Ishikawa (cell line): Measurements from ENCODE around the gene PDE4B.

Source experiments
- CEBPB ChIP-seq: IDR thresholded peaks from 2 replicates; pipeline ENCODE4 v1.6.1; 2012
- CREB1 ChIP-seq: IDR thresholded peaks from 2 replicates; pipeline ENCODE4 v1.6.1; 2012; ENCODE audit warnings: low read depth
- EGR1 ChIP-seq: IDR thresholded peaks from 2 replicates; pipeline ENCODE4 v1.6.1; 2012
- EP300 ChIP-seq: IDR thresholded peaks from 2 replicates; pipeline ENCODE4 v1.6.1; 2012; ENCODE audit warnings: borderline replicate concordance
- FOXM1 ChIP-seq: IDR thresholded peaks from 2 replicates; pipeline ENCODE4 v1.6.1; 2012; ENCODE audit warnings: low read depth, borderline replicate concordance
- MAX ChIP-seq: IDR thresholded peaks from 2 replicates; pipeline ENCODE4 v1.6.1; 2012
- NFIC ChIP-seq: IDR thresholded peaks from 2 replicates; pipeline ENCODE4 v1.6.1; 2012
- RAD21 ChIP-seq: IDR thresholded peaks from 2 replicates; pipeline ENCODE4 v1.6.1; 2012; ENCODE audit warnings: low read depth
- REST ChIP-seq: IDR thresholded peaks from 2 replicates; pipeline ENCODE4 v1.6.1; 2012; ENCODE audit warnings: low read depth, mild to moderate bottlenecking
- TAF1 ChIP-seq: IDR thresholded peaks from 2 replicates; pipeline ENCODE4 v1.6.1; 2012; ENCODE audit warnings: low read depth, mild to moderate bottlenecking
- TCF12 ChIP-seq: IDR thresholded peaks from 2 replicates; pipeline ENCODE4 v1.6.1; 2012; ENCODE audit warnings: low read depth
- TEAD4 ChIP-seq: IDR thresholded peaks from 2 replicates; pipeline ENCODE4 v1.6.1; 2012
- YY1 ChIP-seq: IDR thresholded peaks from 2 replicates; pipeline ENCODE4 v1.6.1; 2012; ENCODE audit warnings: low read depth
- ZBTB7A ChIP-seq: IDR thresholded peaks from 2 replicates; pipeline ENCODE4 v1.6.1; 2012; ENCODE audit warnings: low read depth
- TF ChIP-seq, protein P1 (sequence below): IDR thresholded peaks from 2 replicates; pipeline ENCODE4 v1.6.1; 2012

Gene PDE4B

GRCh38 chr1:66175581-66175980, 382.9 kb downstream of the PDE4B start:
- TF ChIP-seq CEBPB (no peak), EGR1 (no peak), REST (no peak), EP300 (no peak), YY1 (no peak), MAX (no peak), CREB1 (no peak), RAD21 (no peak), TCF12 (no peak), ZBTB7A (no peak), TEAD4 (no peak), FOXM1 (no peak), NFIC (no peak), TAF1 (no peak)
- TF ChIP-seq, protein P1, sequence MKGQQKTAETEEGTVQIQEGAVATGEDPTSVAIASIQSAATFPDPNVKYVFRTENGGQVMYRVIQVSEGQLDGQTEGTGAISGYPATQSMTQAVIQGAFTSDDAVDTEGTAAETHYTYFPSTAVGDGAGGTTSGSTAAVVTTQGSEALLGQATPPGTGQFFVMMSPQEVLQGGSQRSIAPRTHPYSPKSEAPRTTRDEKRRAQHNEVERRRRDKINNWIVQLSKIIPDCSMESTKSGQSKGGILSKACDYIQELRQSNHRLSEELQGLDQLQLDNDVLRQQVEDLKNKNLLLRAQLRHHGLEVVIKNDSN, result no peak

GRCh38 chr1:66176012-66176715, 383.5 kb downstream of the PDE4B start:
- no peak for TF ChIP-seq ZBTB7A
- TF ChIP-seq REST, result no peak
- TF ChIP-seq EP300, result no peak
- no peak for TF ChIP-seq NFIC
- TF ChIP-seq RAD21, result no peak
- no peak for TF ChIP-seq EGR1

DNA sequence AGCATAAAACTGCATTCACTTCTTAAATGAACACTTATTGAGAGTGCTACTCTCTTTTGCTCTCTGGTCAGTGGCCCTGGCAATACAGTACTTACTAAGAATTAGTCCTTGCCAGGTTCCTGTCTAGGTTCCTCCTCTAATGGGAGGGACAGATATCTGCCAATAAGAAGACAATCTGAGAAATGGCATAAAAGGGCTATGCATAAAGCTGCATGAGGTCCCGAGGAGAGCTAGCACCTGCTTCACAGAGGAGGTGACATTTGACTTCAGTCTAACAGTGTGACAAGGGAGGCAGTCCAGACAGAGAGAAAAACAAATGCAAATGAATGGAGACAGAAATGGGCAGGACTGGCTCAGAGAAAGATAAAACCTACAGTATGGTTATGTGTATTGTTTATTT, 384.1 kb downstream of the PDE4B start:
- TF ChIP-seq TEAD4 (no peak), ZBTB7A (no peak)
- TF ChIP-seq, protein P1, result no peak

DNA sequence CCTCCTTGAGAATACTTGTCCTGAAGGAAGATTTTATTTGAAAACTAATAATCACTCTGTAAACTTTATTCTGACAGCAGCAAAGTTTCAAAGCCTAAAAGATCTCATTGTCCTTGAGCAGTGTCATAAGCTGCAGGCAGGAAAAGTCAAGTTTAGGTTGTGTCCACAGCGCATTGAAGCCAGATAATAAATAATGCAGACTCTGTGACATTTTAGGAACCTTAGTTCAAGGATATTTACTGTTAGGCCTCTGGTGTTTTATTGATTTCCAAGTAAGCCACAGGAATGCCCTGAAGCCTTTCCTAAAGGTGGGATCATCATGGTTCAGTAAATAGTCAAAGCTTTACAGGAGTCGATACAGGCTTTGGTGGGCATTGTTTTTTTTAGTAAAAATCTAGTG, 384.8 kb downstream of the PDE4B start:
- no peak for TF ChIP-seq NFIC
- no peak for TF ChIP-seq EP300
- TF ChIP-seq CEBPB, result no peak
- no peak for TF ChIP-seq TCF12
- TF ChIP-seq MAX, result no peak
- TF ChIP-seq RAD21, result no peak
- TF ChIP-seq CREB1, result no peak
- TF ChIP-seq TEAD4, result no peak
- no peak for TF ChIP-seq FOXM1
- TF ChIP-seq ZBTB7A, result no peak
- TF ChIP-seq, protein P1, result no peak

DNA sequence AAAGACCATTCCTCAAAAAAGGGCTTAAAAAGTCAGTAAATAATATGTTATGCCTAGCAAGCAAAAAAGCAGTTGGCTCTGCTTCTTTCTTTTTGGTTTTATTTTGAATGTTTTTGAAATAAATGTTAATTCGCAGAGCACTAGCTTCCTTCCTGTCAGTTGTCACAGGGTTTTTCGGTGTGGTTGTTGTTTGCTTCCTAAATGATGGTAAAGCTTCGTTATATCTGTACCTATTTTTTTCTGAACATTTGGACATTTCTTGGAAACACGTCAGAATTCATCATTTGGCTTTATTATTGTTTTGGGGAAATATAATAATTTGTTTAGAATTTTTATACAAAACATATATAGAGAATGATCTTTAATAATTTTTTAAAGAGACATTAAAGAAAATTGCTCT, 389.3 kb downstream of the PDE4B start:
- TF ChIP-seq CREB1, result no peak
- TF ChIP-seq YY1, result no peak
- no peak for TF ChIP-seq EGR1
- no peak for TF ChIP-seq EP300
- TF ChIP-seq CEBPB, result no peak
- TF ChIP-seq MAX, result no peak
- no peak for TF ChIP-seq TCF12
- TF ChIP-seq FOXM1, result no peak
- no peak for TF ChIP-seq RAD21
- TF ChIP-seq TAF1, result no peak
- TF ChIP-seq NFIC, result no peak
- TF ChIP-seq, protein P1, result no peak
- TF ChIP-seq REST, result no peak
- no peak for TF ChIP-seq TEAD4
- no peak for TF ChIP-seq ZBTB7A
